A673 (cell line): ENCODE results near the gene NEGR1.

Source experiments
- EZH2 ChIP-seq: fragments of 200-600 bp; sonication (generic); IDR thresholded peaks from 2 replicates; pipeline ENCODE4 v1.6.1; 2017; ENCODE audit warnings: borderline replicate concordance, low read depth, mild to moderate bottlenecking, mixed read lengths, antibody characterized with exemption, low read length; ENCODE audit not compliant: poor library complexity, severe bottlenecking
- TF ChIP-seq, protein P1 (sequence below): fragments of 300-800, 200-600 bp; sonication (generic); conservative IDR thresholded peaks from 2 replicates; pipeline ENCODE4 v1.5.1; 2017; ENCODE audit warnings: low read depth, mild to moderate bottlenecking, antibody characterized with exemption, low read length, moderate library complexity, mixed read lengths

DNA sequence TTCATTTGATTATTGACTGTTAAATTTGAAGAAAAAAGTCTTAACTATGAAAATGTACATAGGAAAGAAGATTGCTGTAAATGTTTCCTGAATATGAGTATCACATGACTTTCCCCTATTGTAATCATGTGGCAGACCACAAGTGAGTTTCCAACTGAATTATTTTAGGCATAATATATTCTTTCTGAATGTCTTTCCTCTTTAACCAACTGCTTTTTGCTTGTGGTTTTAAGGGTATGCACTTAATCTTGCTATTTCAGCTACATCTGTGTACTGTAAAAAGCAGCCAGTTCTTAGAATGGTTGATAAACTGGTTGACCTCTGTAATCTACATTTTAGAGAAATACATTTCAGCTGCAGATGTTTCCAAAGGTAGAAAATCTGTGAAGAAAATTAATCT lies 400.7 kb downstream of the NEGR1 start:
- TF ChIP-seq, protein P1, sequence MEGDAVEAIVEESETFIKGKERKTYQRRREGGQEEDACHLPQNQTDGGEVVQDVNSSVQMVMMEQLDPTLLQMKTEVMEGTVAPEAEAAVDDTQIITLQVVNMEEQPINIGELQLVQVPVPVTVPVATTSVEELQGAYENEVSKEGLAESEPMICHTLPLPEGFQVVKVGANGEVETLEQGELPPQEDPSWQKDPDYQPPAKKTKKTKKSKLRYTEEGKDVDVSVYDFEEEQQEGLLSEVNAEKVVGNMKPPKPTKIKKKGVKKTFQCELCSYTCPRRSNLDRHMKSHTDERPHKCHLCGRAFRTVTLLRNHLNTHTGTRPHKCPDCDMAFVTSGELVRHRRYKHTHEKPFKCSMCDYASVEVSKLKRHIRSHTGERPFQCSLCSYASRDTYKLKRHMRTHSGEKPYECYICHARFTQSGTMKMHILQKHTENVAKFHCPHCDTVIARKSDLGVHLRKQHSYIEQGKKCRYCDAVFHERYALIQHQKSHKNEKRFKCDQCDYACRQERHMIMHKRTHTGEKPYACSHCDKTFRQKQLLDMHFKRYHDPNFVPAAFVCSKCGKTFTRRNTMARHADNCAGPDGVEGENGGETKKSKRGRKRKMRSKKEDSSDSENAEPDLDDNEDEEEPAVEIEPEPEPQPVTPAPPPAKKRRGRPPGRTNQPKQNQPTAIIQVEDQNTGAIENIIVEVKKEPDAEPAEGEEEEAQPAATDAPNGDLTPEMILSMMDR = no peak
- no peak for TF ChIP-seq EZH2
